Mammary epithelial cell (primary cell): ENCODE data around the gene REEP6.

ENCODE experiments used
- EZH2 ChIP-seq: IDR thresholded peaks from 2 replicates; pipeline ENCODE4 v1.6.1; 2012; ENCODE audit warnings: low read length, inconsistent platforms, borderline replicate concordance
- TF ChIP-seq, protein P1 (sequence below), 2 donors: IDR thresholded peaks in 1 of 2; conservative IDR thresholded peaks in 1 of 2; 2 replicates each; pipeline ENCODE4 v1.5.1; 2011 to 2012; ENCODE audit warnings: inconsistent platforms in 2 of 2, low read length in 2 of 2, mild to moderate bottlenecking in 2 of 2, control low read depth in 1 of 2, low read depth in 1 of 2; ENCODE audit not compliant: insufficient read depth in 1 of 2; ENCODE audit errors: extremely low read depth in 1 of 2

DNA sequence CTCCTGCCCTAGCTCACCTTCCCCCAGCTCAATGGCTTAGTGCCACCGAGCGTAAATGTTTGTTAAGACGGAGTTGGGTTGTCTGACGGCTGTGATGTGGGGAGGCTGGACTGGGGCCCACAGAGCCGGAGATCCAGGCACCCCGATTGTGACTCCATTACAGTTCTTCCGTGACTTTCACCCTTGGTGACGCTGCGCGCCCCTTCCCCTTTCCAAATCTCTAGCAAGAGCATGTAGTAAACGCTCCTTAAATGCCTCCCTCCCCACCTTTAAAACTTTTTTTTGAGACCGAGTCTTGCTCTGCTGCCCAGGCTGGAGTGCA, 829 bp downstream of the REEP6 start:
- TF ChIP-seq, protein P1, sequence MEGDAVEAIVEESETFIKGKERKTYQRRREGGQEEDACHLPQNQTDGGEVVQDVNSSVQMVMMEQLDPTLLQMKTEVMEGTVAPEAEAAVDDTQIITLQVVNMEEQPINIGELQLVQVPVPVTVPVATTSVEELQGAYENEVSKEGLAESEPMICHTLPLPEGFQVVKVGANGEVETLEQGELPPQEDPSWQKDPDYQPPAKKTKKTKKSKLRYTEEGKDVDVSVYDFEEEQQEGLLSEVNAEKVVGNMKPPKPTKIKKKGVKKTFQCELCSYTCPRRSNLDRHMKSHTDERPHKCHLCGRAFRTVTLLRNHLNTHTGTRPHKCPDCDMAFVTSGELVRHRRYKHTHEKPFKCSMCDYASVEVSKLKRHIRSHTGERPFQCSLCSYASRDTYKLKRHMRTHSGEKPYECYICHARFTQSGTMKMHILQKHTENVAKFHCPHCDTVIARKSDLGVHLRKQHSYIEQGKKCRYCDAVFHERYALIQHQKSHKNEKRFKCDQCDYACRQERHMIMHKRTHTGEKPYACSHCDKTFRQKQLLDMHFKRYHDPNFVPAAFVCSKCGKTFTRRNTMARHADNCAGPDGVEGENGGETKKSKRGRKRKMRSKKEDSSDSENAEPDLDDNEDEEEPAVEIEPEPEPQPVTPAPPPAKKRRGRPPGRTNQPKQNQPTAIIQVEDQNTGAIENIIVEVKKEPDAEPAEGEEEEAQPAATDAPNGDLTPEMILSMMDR (conservative IDR thresholded peaks at IDR 0.05 in 1 of 2, IDR thresholded peaks at IDR 0.05 in 1 of 2; ENCODE audit: extremely low read depth in 1 of 2, insufficient read depth in 1 of 2, low read depth in 1 of 2, low read length in 2 of 2), result no peak
- no peak for TF ChIP-seq EZH2
